HG03280 (cell line): ENCODE results near the gene AFG1L.
"Not testable (repeated sequence)": the region's sequence is repeated elsewhere in the genome, so short reads cannot be mapped to it uniquely, and the experiment has no call there.

Source experiments
- ATAC-seq: cut with Tn5 transposase; IDR thresholded peaks from one replicate; pipeline ENCODE4 v1.9.1; 2021; ENCODE audit warnings: mild to moderate bottlenecking, moderate library complexity; ENCODE audit not compliant: unreplicated experiment

AFG1L gene

GRCh38 chr6:108348655-108349349, 53.9 kb downstream of the AFG1L start:
- ATAC-seq = peak; percentile 97

GRCh38 chr6:108350528-108350927, 55.7 kb downstream of the AFG1L start:
- ATAC-seq = no peak

- no peak for ATAC-seq
Measured at GRCh38 chr6:108353853-108354252, 59.0 kb downstream of the AFG1L start.

GRCh38 chr6:108355120-108355519, 60.3 kb downstream of the AFG1L start:
- no peak for ATAC-seq

GRCh38 chr6:108355890-108356289, 61.0 kb downstream of the AFG1L start:
- ATAC-seq = no peak

GRCh38 chr6:108359901-108360882, 65.3 kb downstream of the AFG1L start:
- no peak for ATAC-seq

GRCh38 chr6:108360919-108361311, 66.1 kb downstream of the AFG1L start:
- ATAC-seq = no peak

GRCh38 chr6:108361312-108361932, 66.6 kb downstream of the AFG1L start:
- no peak for ATAC-seq

GRCh38 chr6:108362455-108362854, 67.6 kb downstream of the AFG1L start:
- ATAC-seq = no peak

GRCh38 chr6:108363113-108363512, 68.3 kb downstream of the AFG1L start:
- no peak for ATAC-seq

GRCh38 chr6:108363889-108364313, 69.0 kb downstream of the AFG1L start:
- peak; percentile 47 for ATAC-seq

GRCh38 chr6:108364470-108364869, 69.6 kb downstream of the AFG1L start:
- ATAC-seq = no peak

- ATAC-seq = no peak
Measured at GRCh38 chr6:108365478-108365877, 70.6 kb downstream of the AFG1L start.

GRCh38 chr6:108366236-108366635, 71.4 kb downstream of the AFG1L start:
- ATAC-seq = no peak

GRCh38 chr6:108368431-108369030, 73.7 kb downstream of the AFG1L start:
- ATAC-seq = no peak

- ATAC-seq = no peak
Measured at GRCh38 chr6:108380876-108381275, 86.0 kb downstream of the AFG1L start.

GRCh38 chr6:108383981-108384380, 89.1 kb downstream of the AFG1L start:
- ATAC-seq = no peak

- ATAC-seq = not testable (repeated sequence)
Measured at GRCh38 chr6:108389190-108389589, 94.3 kb downstream of the AFG1L start.

GRCh38 chr6:108395297-108395696, 100.4 kb downstream of the AFG1L start:
- ATAC-seq = no peak

GRCh38 chr6:108403236-108403635, 108.4 kb downstream of the AFG1L start:
- ATAC-seq = no peak

GRCh38 chr6:108406943-108407342, 112.1 kb downstream of the AFG1L start:
- ATAC-seq = no peak
